Activated CD4-positive, alpha-beta T cell treated with anti-CD3 and anti-CD28 coated beads, Interleukin-2, amount 50 U/mL, for 16 hours (primary cell): ENCODE results near the gene PIEZO2.

ENCODE experiments used
- DNase-seq: peaks from one replicate; pipeline ENCODE4 v3.0.0-alpha.2; 2020

Gene PIEZO2

DNA sequence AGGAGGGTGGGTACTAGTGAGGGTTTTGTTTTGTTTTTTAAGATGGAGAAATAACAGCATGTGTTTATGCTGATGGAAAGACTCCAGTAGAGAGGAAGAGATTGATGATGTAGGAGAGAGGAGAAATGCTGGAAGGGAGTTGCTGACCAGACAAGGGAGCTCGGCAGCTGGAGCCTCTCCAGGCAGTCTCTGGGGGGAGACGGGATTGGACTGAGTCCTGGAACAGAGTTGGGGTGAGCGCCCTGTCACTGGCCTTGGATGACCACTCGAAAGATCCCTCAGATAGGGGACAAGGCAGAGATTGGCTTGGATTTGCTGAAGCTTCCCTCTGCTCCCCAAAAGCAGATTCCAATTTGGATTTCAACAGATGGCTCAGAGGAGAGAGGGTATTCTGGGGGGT, 425.9 kb downstream of the PIEZO2 start:
- DNase-seq: no peak

- DNase-seq: no peak
Observed at GRCh38 chr18:10718809-10719208, 430.6 kb downstream of the PIEZO2 start.

DNA sequence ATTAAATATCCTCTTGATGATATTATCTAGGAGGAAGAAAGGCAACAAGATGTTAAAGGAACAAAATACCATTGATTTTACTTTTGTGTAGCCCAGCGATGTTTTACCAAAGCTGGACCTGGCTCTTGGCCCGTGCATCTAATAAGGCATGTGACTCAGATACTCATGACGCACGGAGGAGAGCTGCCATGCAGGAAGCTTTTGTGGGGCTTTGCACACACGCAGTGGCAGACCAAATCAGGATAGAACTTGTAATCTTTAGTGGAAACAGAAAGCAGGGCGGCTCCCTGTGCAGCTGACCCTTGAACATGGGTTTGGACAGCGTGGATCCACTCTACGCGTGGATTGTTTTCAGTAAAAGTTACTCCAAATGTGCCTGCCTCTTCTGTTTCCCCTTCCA, 433.6 kb downstream of the PIEZO2 start:
- no peak for DNase-seq

GRCh38 chr18:10713409-10713808, 436.0 kb downstream of the PIEZO2 start:
- no peak for DNase-seq

GRCh38 chr18:10707294-10707693, 442.1 kb downstream of the PIEZO2 start:
- no peak for DNase-seq

GRCh38 chr18:10705786-10706185, 443.6 kb downstream of the PIEZO2 start:
- no peak for DNase-seq

DNA sequence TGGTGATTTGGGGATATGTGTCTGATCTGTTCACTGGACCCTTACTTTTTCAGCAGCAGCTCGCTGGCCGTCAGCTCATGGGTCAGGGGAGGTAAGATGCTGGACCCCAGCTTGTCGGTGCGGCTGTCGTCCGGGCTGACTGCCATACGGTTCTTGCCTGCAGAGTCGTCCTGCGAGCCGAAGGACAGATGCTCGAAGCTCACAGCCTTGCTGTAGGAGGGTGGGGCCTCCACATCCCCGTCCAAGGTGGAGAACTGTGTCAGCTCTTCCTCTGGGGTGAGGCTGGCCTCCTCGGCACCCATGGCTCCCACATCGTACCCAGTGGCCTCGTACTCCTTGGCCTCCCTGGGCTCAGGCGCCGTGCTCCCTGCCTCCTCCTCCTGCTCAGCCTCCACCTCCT, 444.1 kb downstream of the PIEZO2 start:
- DNase-seq: no peak

GRCh38 chr18:10702206-10702605, 447.2 kb downstream of the PIEZO2 start:
- no peak for DNase-seq

- no peak for DNase-seq
Observed at GRCh38 chr18:10690366-10690765, 459.0 kb downstream of the PIEZO2 start.

DNA sequence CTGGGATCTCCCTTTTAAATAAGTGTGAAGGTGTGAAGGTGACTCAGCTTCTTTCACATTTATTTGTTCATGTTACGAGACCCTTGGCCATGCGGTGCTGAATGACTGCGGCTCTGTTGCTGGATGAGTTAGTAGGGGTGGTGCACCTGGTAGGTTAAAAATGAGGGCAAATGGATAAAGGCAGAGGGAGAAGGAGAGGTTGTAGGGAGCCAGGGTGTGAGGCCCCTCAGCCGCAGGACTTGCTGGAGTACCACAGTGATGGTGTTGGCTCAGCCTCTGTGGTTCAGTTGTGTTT, 459.4 kb downstream of the PIEZO2 start:
- DNase-seq: no peak

- DNase-seq: no peak
Observed at GRCh38 chr18:10689236-10690034, 459.9 kb downstream of the PIEZO2 start.

GRCh38 chr18:10688766-10689165, 460.6 kb downstream of the PIEZO2 start:
- no peak for DNase-seq

DNA sequence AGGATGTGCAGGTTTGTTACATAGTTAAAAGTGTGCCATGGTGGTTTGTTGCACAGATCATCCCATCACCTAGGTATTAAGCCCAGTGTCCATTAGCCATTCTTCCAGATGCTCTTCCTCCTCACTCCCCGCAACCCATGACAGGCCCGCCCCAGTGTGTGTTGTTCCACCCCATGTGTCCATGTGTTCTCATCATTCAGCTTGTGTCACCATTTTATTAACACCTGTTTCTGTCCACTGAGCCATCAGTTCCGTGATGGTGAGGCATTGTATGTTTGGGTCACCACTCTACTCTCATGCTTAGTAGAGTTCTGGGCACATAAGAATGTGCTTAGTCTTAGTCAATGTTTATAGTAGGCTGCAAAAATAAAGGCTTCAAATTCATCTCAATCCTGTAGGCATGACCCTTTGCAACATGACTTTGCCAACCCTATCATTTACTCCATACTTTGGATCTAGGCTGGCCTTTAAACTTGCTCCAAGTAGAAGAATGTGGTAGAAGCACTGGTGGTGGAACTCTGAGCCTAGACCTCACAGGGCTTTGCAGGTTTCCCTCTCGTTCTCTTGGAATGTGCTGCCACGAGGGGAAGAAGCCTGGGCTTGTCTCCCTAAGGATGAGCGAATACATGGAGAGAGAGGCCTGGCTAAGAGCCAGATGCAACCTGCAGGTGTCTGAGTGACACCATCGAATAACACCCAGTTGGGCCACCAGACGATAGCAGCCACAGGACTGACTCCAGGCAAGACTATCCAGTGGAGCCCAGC, 462.0 kb downstream of the PIEZO2 start:
- no peak for DNase-seq

DNA sequence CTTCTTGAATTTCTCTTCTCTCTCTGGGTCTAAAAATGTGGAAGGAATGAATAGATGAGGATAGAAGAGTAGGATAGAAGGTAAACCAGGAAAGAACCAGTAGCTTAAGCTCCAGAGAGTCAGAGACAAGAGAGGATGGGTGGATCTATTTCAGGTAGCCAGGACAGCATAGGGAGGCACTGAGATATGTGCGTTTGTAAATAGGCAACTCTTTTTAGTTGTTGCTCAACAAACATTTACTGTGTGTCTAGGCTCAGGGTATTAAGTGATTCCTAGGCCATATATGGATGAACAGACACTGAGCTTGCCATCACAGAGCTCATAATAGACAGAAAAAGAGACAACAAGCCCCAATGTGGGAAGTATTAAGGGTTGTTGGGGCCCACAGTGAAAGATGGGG, 463.1 kb downstream of the PIEZO2 start:
- DNase-seq: no peak

GRCh38 chr18:10685484-10685883, 463.9 kb downstream of the PIEZO2 start:
- DNase-seq: no peak

GRCh38 chr18:10682368-10682714, 467.0 kb downstream of the PIEZO2 start:
- DNase-seq: no peak

- no peak for DNase-seq
Observed at GRCh38 chr18:10681581-10682367, 467.6 kb downstream of the PIEZO2 start.

- DNase-seq: no peak
Observed at GRCh38 chr18:10680271-10680596, 469.1 kb downstream of the PIEZO2 start.

- DNase-seq: no peak
Observed at GRCh38 chr18:10679557-10680270, 469.7 kb downstream of the PIEZO2 start.

GRCh38 chr18:10671441-10671840, 477.9 kb downstream of the PIEZO2 start:
- no peak for DNase-seq

- DNase-seq: no peak
Observed at GRCh38 chr18:10670856-10671255, 478.5 kb downstream of the PIEZO2 start.

DNA sequence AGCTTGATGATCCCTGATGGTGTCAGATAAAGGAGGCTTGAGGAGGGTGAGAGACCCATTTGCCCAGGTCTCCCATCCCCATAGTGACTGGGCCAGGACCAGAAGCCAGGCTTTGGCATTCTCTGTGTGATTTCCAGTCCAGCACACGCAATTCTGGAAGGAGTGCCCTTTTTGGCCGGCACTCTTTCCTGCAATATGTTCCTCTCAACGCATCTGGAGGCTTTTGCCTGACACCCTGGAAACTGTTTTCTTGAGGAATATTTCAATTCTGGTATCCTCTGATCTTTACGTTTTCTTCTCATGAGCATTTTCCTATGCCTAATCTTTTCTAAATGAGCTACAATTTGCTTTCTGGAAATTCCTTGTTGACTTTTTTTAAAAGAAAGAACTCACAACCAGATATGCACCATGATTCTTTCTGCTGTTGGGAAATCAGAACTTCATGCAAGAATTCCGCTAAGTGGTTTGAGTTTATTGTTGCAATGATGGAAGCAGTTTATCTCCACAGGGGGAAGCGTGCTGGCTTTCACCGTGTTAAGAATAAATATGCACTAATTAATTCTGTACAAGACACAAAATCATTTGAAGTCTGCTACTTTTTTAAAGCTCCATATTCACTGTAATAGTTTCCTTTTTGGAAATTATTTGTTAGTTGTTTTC, 479.8 kb downstream of the PIEZO2 start:
- no peak for DNase-seq

GRCh38 chr18:10663750-10664149, 485.6 kb downstream of the PIEZO2 start:
- no peak for DNase-seq
